ENCODE data around the gene ARGLU1. TPM values are rescaled to one million over a fixed set of nuclear protein-coding genes. Genes with fewer than 3 reads are reported as not detected.

ARGLU1 gene
- total RNA-seq, 1 experiment from 2014 or later = 137 TPM

DNA sequence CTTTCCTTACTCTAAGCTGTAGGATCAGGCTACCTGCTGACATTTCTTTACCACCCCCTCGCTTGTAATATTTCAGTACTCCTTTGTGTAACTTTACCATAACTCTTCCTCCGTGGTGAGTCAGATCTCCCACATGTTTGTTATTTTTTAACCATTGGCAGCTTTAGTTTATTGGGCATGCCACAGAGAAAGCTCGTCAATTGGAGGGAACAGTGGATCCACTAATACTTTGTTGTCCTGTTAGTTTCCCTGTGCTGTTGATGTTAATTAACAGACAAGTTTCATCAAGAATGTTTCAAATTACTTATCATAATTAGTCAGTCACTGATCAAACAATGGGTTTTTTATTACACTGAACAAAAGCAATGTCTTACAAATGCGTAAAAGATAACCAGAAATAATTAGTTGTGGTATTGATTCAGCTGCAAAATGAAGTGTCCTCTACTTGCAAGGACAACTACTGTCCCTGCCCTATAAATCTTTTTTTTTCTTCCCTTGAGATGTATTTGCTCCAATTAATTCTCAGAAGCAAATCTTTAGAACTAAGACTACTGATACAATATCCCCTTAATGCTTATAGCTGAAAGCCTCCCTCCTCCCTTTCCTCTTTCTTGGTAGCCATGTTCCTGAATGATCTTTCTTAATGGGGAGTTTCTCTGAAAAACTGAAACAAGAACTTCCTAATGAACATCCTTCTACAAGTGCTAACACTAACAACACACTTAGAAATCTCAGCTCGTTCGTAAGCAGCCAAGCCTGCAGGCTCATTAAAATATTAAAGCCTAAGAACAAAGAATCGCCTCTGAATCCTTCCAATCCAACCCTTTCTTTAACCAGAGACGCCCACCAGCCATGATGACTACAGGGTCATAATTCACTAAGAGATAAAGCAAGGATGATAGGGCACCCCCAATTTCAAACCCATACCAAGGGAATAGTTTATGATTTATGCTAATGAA, 54.6 kb downstream of the ARGLU1 start:
- ChIA-PET POLR2A (no interaction called here), CTCF (no interaction called here)
- H3K9me3 ChIP-seq = no peaks in the 10 kb centered on the region
- H3K36me3 ChIP-seq (ENCODE audit: control insufficient read depth, insufficient read depth, low read length) = peaks cover 1% of the 10 kb centered on the region
- TF ChIP-seq, protein P1, sequence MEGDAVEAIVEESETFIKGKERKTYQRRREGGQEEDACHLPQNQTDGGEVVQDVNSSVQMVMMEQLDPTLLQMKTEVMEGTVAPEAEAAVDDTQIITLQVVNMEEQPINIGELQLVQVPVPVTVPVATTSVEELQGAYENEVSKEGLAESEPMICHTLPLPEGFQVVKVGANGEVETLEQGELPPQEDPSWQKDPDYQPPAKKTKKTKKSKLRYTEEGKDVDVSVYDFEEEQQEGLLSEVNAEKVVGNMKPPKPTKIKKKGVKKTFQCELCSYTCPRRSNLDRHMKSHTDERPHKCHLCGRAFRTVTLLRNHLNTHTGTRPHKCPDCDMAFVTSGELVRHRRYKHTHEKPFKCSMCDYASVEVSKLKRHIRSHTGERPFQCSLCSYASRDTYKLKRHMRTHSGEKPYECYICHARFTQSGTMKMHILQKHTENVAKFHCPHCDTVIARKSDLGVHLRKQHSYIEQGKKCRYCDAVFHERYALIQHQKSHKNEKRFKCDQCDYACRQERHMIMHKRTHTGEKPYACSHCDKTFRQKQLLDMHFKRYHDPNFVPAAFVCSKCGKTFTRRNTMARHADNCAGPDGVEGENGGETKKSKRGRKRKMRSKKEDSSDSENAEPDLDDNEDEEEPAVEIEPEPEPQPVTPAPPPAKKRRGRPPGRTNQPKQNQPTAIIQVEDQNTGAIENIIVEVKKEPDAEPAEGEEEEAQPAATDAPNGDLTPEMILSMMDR (IDR thresholded peaks at IDR 0.05; ENCODE audit: insufficient read depth in 1 of 2, low read depth in 1 of 2, low read length in 1 of 2, severe bottlenecking in 1 of 2, unreplicated experiment in 1 of 2) = no peak
- no TSS peak for BruUV-seq (replicated peaks)
- Mint-ChIP-seq H3K27me3 (ENCODE audit: insufficient read depth, unreplicated experiment) (no peaks in the 10 kb centered on the region), H3K4me3 (ENCODE audit: unreplicated experiment) (no peak overlapping the region), H3K4me1 (ENCODE audit: low read depth, unreplicated experiment) (peaks cover 17% of the 10 kb centered on the region), H3K36me3 (ENCODE audit: insufficient read depth, unreplicated experiment) (peaks cover 69% of the 10 kb centered on the region), H3K9me3 (ENCODE audit: unreplicated experiment) (no peaks in the 10 kb centered on the region), H3K27ac (ENCODE audit: unreplicated experiment) (no peak overlapping the region)
- intact Hi-C loops (cut with micrococcal nuclease; ENCODE audit: unreplicated experiment) = no loop called here
- peaks cover 8% of the 10 kb centered on the region; the same call in 1 of the 2 replicates for H3K4me1 ChIP-seq
- no peak overlapping the region for H3K4me3 ChIP-seq (ENCODE audit: low read depth, low read length)
- no peaks in the 10 kb centered on the region for H3K27me3 ChIP-seq (replicated peaks; ENCODE audit: control insufficient read depth, insufficient read depth, low read length)
- DNase-seq = no peak

DNA sequence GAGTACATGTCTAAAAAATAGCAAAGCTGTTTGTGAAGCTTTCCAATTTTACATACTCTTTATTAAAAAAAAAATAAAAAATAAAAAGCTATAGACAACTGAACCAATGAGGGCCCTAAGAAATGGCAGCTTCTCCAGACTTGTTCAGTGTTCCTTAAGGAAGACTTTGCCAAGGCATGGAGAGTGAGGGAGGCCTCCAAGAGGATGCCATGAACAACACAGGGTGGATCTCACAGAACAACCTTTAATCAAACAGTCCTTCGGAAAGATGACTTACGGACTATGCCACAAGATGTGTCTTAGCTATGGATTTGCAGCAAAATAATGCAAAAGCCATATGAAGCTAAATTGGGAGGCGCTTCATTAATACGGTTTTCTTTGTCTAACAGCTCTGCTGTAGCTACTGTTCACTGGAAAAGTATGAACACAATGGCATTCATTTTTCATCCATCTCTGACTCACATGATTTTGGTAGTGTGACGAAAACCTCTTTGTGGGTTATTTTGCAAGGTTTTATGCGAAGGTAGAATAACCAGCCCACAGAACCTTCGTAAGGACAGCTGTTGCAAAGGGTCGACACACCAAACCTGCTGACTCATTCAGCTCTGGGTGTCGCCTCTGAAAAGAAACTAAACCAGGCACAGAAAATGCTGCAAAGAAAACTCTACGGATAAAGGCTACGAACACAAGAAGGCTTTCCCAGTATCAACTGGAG, 60.2 kb downstream of the ARGLU1 start:
- Mint-ChIP-seq H3K9me3 (ENCODE audit: unreplicated experiment) (no peaks in the 10 kb centered on the region), H3K36me3 (ENCODE audit: insufficient read depth, unreplicated experiment) (peaks cover 75% of the 10 kb centered on the region), H3K27me3 (ENCODE audit: insufficient read depth, unreplicated experiment) (no peaks in the 10 kb centered on the region), H3K4me3 (ENCODE audit: unreplicated experiment) (no peak overlapping the region), H3K27ac (ENCODE audit: unreplicated experiment) (peak overlapping the region; percentile 64), H3K4me1 (ENCODE audit: low read depth, unreplicated experiment) (peaks cover under 1% of the 10 kb centered on the region)
- no peak for DNase-seq
- H3K36me3 ChIP-seq (ENCODE audit: control insufficient read depth, insufficient read depth, low read length) = peaks cover 4% of the 10 kb centered on the region
- H3K9me3 ChIP-seq = no peaks in the 10 kb centered on the region
- H3K4me3 ChIP-seq (ENCODE audit: low read depth, low read length) = no peak overlapping the region
- H3K4me1 ChIP-seq = peaks cover under 1% of the 10 kb centered on the region; the same call in 1 of the 2 replicates
- CTCF ChIA-PET = no interaction called here
- no peaks in the 10 kb centered on the region for H3K27me3 ChIP-seq (replicated peaks; ENCODE audit: control insufficient read depth, insufficient read depth, low read length)
- POLR2A ChIA-PET = no interaction called here
- intact Hi-C loops (cut with micrococcal nuclease; ENCODE audit: unreplicated experiment) = no loop called here
- TF ChIP-seq, protein P1 (IDR thresholded peaks at IDR 0.05; ENCODE audit: insufficient read depth in 1 of 2, low read depth in 1 of 2, low read length in 1 of 2, severe bottlenecking in 1 of 2, unreplicated experiment in 1 of 2) = no peak
- BruUV-seq (replicated peaks) = no TSS peak

GRCh38 chr13:106506286-106506685, 61.7 kb downstream of the ARGLU1 start:
- no peaks in the 10 kb centered on the region for H3K9me3 Mint-ChIP-seq (ENCODE audit: unreplicated experiment)
- no peak overlapping the region for H3K27ac Mint-ChIP-seq (ENCODE audit: unreplicated experiment)
- H3K4me3 ChIP-seq (ENCODE audit: low read depth, low read length) = no peak overlapping the region
- peaks cover 76% of the 10 kb centered on the region for H3K36me3 Mint-ChIP-seq (ENCODE audit: insufficient read depth, unreplicated experiment)
- intact Hi-C loops (cut with micrococcal nuclease; ENCODE audit: unreplicated experiment) = no loop called here
- ChIA-PET POLR2A (no interaction called here), CTCF (no interaction called here)
- no peaks in the 10 kb centered on the region for H3K27me3 ChIP-seq (replicated peaks; ENCODE audit: control insufficient read depth, insufficient read depth, low read length)
- DNase-seq = no peak
- peaks cover 4% of the 10 kb centered on the region for H3K4me1 Mint-ChIP-seq (ENCODE audit: low read depth, unreplicated experiment)
- TF ChIP-seq, protein P1 (IDR thresholded peaks at IDR 0.05; ENCODE audit: insufficient read depth in 1 of 2, low read depth in 1 of 2, low read length in 1 of 2, severe bottlenecking in 1 of 2, unreplicated experiment in 1 of 2) = no peak
- no peaks in the 10 kb centered on the region for H3K9me3 ChIP-seq
- no peaks in the 10 kb centered on the region for H3K27me3 Mint-ChIP-seq (ENCODE audit: insufficient read depth, unreplicated experiment)
- H3K4me3 Mint-ChIP-seq (ENCODE audit: unreplicated experiment) = no peak overlapping the region
- peaks cover 4% of the 10 kb centered on the region for H3K36me3 ChIP-seq (ENCODE audit: control insufficient read depth, insufficient read depth, low read length)
- no peaks in the 10 kb centered on the region; the same call in 1 of the 2 replicates for H3K4me1 ChIP-seq
- no TSS peak for BruUV-seq (replicated peaks)

Data from Caco-2 (cell line).